Measurements from ENCODE around the gene RBM6.

RBM6 gene

DNA sequence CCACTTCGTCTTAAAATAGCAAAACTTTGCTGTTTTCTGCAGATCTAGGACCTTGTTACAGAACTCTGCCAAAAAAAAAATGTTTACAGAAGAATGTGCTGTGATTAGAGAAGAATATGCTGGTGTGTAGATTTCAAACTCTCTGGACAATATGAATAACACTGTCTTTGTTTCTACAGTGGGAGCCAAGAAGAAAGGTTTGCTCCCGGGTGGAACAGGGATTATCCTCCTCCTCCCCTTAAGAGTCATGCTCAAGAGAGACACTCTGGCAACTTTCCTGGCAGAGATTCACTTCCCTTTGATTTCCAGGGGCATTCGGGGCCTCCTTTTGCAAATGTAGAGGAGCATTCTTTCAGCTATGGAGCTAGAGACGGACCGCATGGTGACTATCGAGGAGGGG is 27.3 kb downstream of the RBM6 start:
- Histone ChIP-seq H3K27ac (ENCODE audit: low read length) (no peak overlapping the region), H3K4me2 (ENCODE audit: low read depth, low read length) (no peak overlapping the region), H3F3A (ENCODE audit: insufficient read depth, low read length) (no peaks in the 10 kb centered on the region), H3K27me3 (replicated peaks; ENCODE audit: insufficient read depth, low read length) (no peaks in the 10 kb centered on the region), H3K79me2 (ENCODE audit: low read length) (peaks cover 76% of the 10 kb centered on the region), H3K4me3 (ENCODE audit: low read length) (no peak overlapping the region), H2AFZ (ENCODE audit: low read length) (no peak overlapping the region), H3K9me2 (replicated peaks; ENCODE audit: insufficient read depth, low read length) (no peaks in the 10 kb centered on the region), H3K4me1 (ENCODE audit: low read length) (no peaks in the 10 kb centered on the region), H3K9me3 (replicated peaks; ENCODE audit: insufficient read depth, low read length) (no peaks in the 10 kb centered on the region), H3K36me3 (replicated peaks; ENCODE audit: insufficient read depth, low read length) (no peaks in the 10 kb centered on the region; the same call in 1 of the 2 replicates), H3K9ac (ENCODE audit: low read length) (no peak overlapping the region), H4K20me1 (ENCODE audit: insufficient read depth, low read length) (no peaks in the 10 kb centered on the region)
- TF ChIP-seq EZH2 (optimal IDR thresholded peaks at IDR 0.05; ENCODE audit: low read depth, low read length) (no peak), EZH2phosphoT487 (IDR thresholded peaks at IDR 0.05; ENCODE audit: low read length) (no peak)
- TF ChIP-seq, protein P1, sequence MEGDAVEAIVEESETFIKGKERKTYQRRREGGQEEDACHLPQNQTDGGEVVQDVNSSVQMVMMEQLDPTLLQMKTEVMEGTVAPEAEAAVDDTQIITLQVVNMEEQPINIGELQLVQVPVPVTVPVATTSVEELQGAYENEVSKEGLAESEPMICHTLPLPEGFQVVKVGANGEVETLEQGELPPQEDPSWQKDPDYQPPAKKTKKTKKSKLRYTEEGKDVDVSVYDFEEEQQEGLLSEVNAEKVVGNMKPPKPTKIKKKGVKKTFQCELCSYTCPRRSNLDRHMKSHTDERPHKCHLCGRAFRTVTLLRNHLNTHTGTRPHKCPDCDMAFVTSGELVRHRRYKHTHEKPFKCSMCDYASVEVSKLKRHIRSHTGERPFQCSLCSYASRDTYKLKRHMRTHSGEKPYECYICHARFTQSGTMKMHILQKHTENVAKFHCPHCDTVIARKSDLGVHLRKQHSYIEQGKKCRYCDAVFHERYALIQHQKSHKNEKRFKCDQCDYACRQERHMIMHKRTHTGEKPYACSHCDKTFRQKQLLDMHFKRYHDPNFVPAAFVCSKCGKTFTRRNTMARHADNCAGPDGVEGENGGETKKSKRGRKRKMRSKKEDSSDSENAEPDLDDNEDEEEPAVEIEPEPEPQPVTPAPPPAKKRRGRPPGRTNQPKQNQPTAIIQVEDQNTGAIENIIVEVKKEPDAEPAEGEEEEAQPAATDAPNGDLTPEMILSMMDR (IDR thresholded peaks at IDR 0.05; ENCODE audit: low read length) = no peak
- no peak for DNase-seq

DNA sequence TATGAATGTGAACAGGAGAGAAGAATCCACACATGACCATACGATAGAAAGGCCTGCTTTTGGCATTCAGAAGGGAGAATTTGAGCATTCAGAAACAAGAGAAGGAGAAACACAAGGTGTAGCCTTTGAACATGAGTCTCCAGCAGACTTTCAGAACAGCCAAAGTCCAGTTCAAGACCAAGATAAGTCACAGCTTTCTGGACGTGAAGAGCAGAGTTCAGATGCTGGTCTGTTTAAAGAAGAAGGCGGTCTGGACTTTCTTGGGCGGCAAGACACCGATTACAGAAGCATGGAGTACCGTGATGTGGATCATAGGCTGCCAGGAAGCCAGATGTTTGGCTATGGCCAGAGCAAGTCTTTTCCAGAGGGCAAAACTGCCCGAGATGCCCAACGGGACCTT is 28.4 kb downstream of the RBM6 start:
- no peaks in the 10 kb centered on the region for H4K20me1 ChIP-seq (ENCODE audit: insufficient read depth, low read length)
- DNase-seq = no peak
- H3K9ac ChIP-seq (ENCODE audit: low read length) = no peak overlapping the region
- H3F3A ChIP-seq (ENCODE audit: insufficient read depth, low read length) = no peaks in the 10 kb centered on the region
- H3K4me3 ChIP-seq (ENCODE audit: low read length) = no peak overlapping the region
- H3K9me3 ChIP-seq (replicated peaks; ENCODE audit: insufficient read depth, low read length) = no peaks in the 10 kb centered on the region
- no peaks in the 10 kb centered on the region for H3K9me2 ChIP-seq (replicated peaks; ENCODE audit: insufficient read depth, low read length)
- no peaks in the 10 kb centered on the region; the same call in 1 of the 2 replicates for H3K36me3 ChIP-seq (replicated peaks; ENCODE audit: insufficient read depth, low read length)
- no peak overlapping the region for H3K4me2 ChIP-seq (ENCODE audit: low read depth, low read length)
- H3K79me2 ChIP-seq (ENCODE audit: low read length) = peaks cover 79% of the 10 kb centered on the region
- no peak overlapping the region for H3K27ac ChIP-seq (ENCODE audit: low read length)
- no peaks in the 10 kb centered on the region for H3K27me3 ChIP-seq (replicated peaks; ENCODE audit: insufficient read depth, low read length)
- TF ChIP-seq, protein P1 (IDR thresholded peaks at IDR 0.05; ENCODE audit: low read length) = no peak
- H2AFZ ChIP-seq (ENCODE audit: low read length) = no peak overlapping the region
- no peaks in the 10 kb centered on the region for H3K4me1 ChIP-seq (ENCODE audit: low read length)

DNA sequence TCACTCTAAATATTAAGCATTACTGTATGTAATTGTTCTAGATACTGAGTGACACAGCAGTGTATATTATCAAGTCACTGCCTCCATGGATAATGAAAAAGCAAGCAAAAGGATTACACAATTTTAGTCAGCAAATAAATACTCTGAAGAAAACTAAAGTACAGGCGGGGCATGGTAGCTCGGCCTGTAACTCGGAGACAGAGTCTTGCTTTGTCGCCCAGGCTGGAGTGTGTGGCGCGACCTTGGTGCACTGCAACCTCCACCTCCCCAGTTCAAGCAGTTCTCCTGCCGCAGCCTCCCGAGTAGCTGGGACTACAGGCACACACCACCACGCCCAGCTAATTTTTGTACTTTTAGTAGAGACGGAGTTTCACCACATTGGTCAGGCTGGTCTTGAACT is 32.7 kb downstream of the RBM6 start:
- no peaks in the 10 kb centered on the region for H3K9me2 ChIP-seq (replicated peaks; ENCODE audit: insufficient read depth, low read length)
- DNase-seq = no peak
- H3K79me2 ChIP-seq (ENCODE audit: low read length) = peaks cover 46% of the 10 kb centered on the region
- no peaks in the 10 kb centered on the region for H3K4me1 ChIP-seq (ENCODE audit: low read length)
- H3F3A ChIP-seq (ENCODE audit: insufficient read depth, low read length) = no peaks in the 10 kb centered on the region
- H3K4me2 ChIP-seq (ENCODE audit: low read depth, low read length) = no peak overlapping the region
- H3K27ac ChIP-seq (ENCODE audit: low read length) = no peak overlapping the region
- TF ChIP-seq EZH2 (optimal IDR thresholded peaks at IDR 0.05; ENCODE audit: low read depth, low read length) (no peak), EZH2phosphoT487 (IDR thresholded peaks at IDR 0.05; ENCODE audit: low read length) (no peak)
- TF ChIP-seq, protein P1 (IDR thresholded peaks at IDR 0.05; ENCODE audit: low read length) = no peak
- H3K36me3 ChIP-seq (replicated peaks; ENCODE audit: insufficient read depth, low read length) = no peaks in the 10 kb centered on the region; the same call in 1 of the 2 replicates
- H3K4me3 ChIP-seq (ENCODE audit: low read length) = no peak overlapping the region
- H3K9me3 ChIP-seq (replicated peaks; ENCODE audit: insufficient read depth, low read length) = no peaks in the 10 kb centered on the region
- no peak overlapping the region for H3K9ac ChIP-seq (ENCODE audit: low read length)
- H4K20me1 ChIP-seq (ENCODE audit: insufficient read depth, low read length) = no peaks in the 10 kb centered on the region; the same call in 1 of the 2 replicates
- no peaks in the 10 kb centered on the region for H3K27me3 ChIP-seq (replicated peaks; ENCODE audit: insufficient read depth, low read length)
- H2AFZ ChIP-seq (ENCODE audit: low read length) = no peak overlapping the region
